ENCODE data around the gene ZC3H7A. TPM values are rescaled to one million over a fixed set of nuclear protein-coding genes. Genes with fewer than 3 reads are reported as not detected.
A peak's percentile ranks its signal among the peaks of the same experiment; 100 is the strongest.

ZC3H7A gene
- total and polyA plus RNA-seq, 2 experiments from 2014 or later: 44.7 to 55.5 TPM

DNA sequence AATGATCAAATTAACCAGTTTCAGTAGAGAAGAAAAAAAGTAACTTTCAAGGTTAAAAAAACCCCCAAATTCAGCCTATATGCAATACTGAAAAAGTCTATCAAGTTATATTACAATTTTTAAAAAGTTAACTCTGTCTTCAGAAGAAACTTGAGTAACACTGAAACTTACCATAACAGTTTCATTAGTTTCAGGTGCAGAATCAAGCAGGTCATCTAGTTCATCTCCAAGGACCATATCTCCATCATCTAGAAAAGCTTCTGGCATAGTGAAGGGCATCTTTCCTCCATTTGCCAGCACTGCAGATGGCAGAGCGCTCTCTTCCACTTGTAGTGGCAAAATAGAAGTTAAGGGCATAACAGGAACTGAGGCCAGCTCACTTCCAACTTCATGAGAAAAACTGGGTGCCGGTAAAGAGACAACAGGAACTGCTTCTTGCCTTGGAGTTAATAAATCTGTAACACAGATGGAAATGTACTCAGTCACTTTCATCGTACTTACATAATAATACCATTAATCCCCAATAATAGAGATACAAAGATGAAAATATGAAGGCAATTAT lies 22.9 kb downstream of the ZC3H7A start:
- H3K9me3 ChIP-seq (ENCODE audit: low read depth): no peaks in the 10 kb centered on the region
- no peak overlapping the region for H3K4me3 ChIP-seq
- no peak for DNase-seq (ENCODE audit: low read depth in 1 of 2, low spot score in 1 of 2)
- TF ChIP-seq, protein P1, sequence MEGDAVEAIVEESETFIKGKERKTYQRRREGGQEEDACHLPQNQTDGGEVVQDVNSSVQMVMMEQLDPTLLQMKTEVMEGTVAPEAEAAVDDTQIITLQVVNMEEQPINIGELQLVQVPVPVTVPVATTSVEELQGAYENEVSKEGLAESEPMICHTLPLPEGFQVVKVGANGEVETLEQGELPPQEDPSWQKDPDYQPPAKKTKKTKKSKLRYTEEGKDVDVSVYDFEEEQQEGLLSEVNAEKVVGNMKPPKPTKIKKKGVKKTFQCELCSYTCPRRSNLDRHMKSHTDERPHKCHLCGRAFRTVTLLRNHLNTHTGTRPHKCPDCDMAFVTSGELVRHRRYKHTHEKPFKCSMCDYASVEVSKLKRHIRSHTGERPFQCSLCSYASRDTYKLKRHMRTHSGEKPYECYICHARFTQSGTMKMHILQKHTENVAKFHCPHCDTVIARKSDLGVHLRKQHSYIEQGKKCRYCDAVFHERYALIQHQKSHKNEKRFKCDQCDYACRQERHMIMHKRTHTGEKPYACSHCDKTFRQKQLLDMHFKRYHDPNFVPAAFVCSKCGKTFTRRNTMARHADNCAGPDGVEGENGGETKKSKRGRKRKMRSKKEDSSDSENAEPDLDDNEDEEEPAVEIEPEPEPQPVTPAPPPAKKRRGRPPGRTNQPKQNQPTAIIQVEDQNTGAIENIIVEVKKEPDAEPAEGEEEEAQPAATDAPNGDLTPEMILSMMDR (IDR thresholded peaks at IDR 0.05; ENCODE audit: low read depth, low read length): no peak
- peaks cover 67% of the 10 kb centered on the region for H3K36me3 ChIP-seq
- H3K27ac ChIP-seq: no peak overlapping the region
- H3K27me3 ChIP-seq: no peaks in the 10 kb centered on the region
- H3K4me1 ChIP-seq (ENCODE audit: low read depth): no peaks in the 10 kb centered on the region

DNA sequence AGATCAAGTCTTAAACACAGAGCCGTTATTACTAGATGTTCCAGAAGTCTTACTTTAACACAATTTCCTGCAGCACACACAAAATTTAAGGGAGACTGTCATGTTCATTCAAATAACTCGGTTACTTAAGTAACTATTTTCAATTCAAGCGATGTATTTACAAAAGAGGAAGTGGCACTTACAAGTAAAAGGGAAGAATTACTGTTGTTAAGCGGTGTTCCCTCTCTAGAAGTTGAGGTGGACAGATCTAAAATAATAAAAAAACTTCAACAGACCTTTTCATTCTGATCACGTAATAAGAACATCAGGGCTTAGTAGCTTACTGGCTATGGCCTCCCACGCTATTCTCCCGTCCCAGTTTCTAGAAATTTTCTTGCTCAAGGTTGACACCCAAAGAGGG lies 28.2 kb downstream of the ZC3H7A start:
- H3K9me3 ChIP-seq (ENCODE audit: low read depth): no peaks in the 10 kb centered on the region
- no peak overlapping the region for H3K4me3 ChIP-seq
- no peaks in the 10 kb centered on the region for H3K4me1 ChIP-seq (ENCODE audit: low read depth)
- H3K27me3 ChIP-seq: no peaks in the 10 kb centered on the region
- TF ChIP-seq, protein P1 (IDR thresholded peaks at IDR 0.05; ENCODE audit: low read depth, low read length): no peak
- no peak for DNase-seq (ENCODE audit: low read depth in 1 of 2, low spot score in 1 of 2)
- peaks cover 77% of the 10 kb centered on the region for H3K36me3 ChIP-seq
- no peak overlapping the region for H3K27ac ChIP-seq

DNA sequence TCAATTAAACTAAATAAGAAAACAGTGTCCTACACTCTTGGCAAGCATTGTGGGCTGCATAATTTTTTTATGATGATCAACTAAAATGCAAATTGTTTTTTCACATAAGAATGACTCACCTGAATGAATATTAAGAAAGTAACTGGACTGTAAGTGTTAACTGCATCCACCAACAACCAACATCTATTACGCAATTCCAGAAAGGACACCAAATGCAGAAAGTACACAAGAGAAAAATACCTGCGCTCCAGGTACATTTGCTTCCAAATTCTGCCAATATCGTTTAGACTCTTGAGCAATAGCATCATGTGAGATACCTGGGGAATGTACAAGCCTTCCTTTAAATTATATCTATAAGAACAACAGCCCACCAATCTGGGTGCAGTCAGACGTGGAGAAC lies 34.6 kb downstream of the ZC3H7A start:
- TF ChIP-seq, protein P1 (IDR thresholded peaks at IDR 0.05; ENCODE audit: low read depth, low read length): no peak
- no peak overlapping the region for H3K4me3 ChIP-seq
- no peak overlapping the region for H3K27ac ChIP-seq
- H3K9me3 ChIP-seq (ENCODE audit: low read depth): no peaks in the 10 kb centered on the region
- H3K4me1 ChIP-seq (ENCODE audit: low read depth): no peaks in the 10 kb centered on the region
- H3K27me3 ChIP-seq: no peaks in the 10 kb centered on the region
- peaks cover 85% of the 10 kb centered on the region for H3K36me3 ChIP-seq
- DNase-seq (ENCODE audit: low read depth in 1 of 2, low spot score in 1 of 2): no peak

DNA sequence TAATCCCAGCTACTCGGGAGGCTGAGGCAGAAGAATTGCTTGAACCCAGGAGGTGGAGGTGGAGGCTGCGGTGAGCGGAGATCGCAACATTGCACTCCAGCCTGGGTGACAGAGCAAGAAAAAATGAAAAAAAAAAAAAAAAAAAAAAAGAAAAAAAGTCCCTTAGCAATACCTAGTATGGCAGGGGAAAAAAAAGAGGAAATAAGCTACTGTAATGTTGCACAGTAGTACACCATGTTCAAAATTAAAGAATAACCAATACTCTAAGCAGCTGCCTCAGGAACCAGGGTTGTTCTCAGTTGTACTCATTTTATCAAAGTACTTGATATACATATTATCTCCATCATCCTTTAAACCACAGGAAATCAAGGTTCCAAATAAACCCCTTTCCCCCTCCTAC lies 37.1 kb downstream of the ZC3H7A start:
- Histone ChIP-seq H3K4me1 (ENCODE audit: low read depth) (no peaks in the 10 kb centered on the region), H3K27me3 (no peaks in the 10 kb centered on the region), H3K9me3 (ENCODE audit: low read depth) (no peaks in the 10 kb centered on the region), H3K27ac (peak overlapping the region; percentile 8), H3K36me3 (peaks cover 83% of the 10 kb centered on the region), H3K4me3 (no peak overlapping the region)
- TF ChIP-seq, protein P1 (IDR thresholded peaks at IDR 0.05; ENCODE audit: low read depth, low read length): no peak
- DNase-seq (ENCODE audit: low read depth in 1 of 2, low spot score in 1 of 2): no peak

DNA sequence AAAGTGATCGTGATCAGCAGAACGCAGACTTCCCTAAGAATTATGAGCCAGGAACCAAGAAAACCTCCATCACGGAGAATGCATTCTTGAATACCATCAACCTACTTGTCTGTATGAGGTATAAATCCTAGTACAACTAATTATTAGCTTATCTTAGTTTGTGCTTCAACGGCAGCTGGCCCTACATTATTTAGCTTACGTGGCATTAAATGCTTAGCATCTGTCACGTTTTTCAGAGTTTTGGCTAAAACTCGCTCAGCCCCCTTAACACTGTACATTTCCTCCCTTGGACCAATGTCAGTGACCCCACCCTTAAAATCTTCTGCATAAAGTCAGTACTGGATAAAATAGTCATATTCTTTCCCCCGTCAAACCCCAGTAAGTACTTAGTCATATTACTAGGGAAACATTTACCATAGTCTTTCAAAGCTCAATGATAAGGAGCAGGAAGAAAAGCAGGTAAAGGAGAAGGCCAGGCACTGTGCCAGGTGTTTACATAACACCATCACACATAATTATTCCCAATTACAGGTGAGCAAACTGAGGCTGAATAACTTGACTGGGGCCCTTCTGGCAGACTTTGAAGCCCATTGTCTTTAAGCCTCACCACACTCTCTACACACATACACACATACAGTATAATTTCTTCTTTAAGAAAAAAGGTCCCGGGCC lies 37.8 kb downstream of the ZC3H7A start:
- H3K27me3 ChIP-seq: no peaks in the 10 kb centered on the region
- no peak overlapping the region for H3K27ac ChIP-seq
- no peaks in the 10 kb centered on the region for H3K9me3 ChIP-seq (ENCODE audit: low read depth)
- H3K36me3 ChIP-seq: peaks cover 79% of the 10 kb centered on the region
- no peak for DNase-seq (ENCODE audit: low read depth in 1 of 2, low spot score in 1 of 2)
- TF ChIP-seq, protein P1 (IDR thresholded peaks at IDR 0.05; ENCODE audit: low read depth, low read length): no peak
- no peaks in the 10 kb centered on the region for H3K4me1 ChIP-seq (ENCODE audit: low read depth)
- no peak overlapping the region for H3K4me3 ChIP-seq
